NCI-H2081 (cell line): ENCODE data around the gene SHOC2.

ENCODE experiments used
- DNase-seq, 2 experiments: peaks; one replicate each; lab custom pipeline; 2025; lab: John Stamatoyannopoulos, UW

The SHOC2 gene

GRCh38 chr10:110983466-110983865 is 64.1 kb downstream of the SHOC2 start:
- no peak for DNase-seq

DNA sequence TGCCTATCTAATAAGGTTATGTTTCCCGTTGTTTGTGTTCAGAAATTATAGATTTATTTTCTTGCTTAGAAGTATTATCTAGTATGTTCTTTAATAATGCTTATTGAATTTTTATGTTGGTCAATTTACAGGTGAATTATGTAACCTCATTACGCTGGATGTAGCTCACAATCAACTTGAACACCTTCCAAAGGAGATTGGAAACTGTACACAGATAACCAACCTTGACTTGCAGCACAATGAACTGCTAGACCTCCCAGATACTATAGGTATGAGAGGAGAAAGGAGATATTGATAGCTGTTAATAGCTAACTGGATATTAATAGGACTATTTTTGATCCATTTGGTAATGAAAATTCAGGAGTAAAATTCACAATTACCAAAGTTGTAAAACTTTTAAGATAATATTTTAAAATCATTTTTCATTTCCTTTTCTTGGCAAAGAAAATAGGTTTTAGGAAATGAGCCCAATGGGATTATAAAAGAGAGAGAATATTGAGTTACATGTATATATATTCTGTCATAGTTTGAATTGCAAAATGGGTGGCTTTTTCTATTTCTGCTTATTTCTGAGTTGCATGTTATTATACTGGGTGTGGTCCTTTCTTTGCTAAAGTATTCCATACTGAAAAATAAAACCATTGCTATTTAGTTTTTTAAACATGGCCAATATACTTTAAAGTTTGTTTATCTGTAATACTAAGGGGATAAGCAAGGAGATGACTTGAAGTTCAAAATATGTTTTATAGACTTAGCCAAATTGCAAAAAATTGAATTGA is 66.3 kb downstream of the SHOC2 start:
- no peak for DNase-seq

DNA sequence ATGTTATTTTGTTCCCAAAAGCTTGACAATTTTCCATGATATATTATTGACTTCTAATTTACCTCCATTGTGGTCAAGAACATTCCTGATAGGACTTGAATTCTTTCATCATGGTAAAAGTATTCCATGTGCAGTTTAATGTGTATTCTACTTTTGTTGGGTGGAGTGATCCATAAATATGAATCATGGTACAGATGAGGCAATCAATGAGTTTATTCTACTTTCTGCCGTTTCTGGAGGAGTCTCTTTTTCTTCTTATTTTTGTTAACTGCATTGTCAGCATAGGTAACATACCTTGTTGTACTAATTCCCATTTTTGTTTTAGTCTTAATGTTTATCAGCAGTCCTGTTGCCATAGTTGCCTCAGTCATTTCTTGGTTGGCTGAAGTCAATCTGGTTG is 69.6 kb downstream of the SHOC2 start:
- no peak for DNase-seq

DNA sequence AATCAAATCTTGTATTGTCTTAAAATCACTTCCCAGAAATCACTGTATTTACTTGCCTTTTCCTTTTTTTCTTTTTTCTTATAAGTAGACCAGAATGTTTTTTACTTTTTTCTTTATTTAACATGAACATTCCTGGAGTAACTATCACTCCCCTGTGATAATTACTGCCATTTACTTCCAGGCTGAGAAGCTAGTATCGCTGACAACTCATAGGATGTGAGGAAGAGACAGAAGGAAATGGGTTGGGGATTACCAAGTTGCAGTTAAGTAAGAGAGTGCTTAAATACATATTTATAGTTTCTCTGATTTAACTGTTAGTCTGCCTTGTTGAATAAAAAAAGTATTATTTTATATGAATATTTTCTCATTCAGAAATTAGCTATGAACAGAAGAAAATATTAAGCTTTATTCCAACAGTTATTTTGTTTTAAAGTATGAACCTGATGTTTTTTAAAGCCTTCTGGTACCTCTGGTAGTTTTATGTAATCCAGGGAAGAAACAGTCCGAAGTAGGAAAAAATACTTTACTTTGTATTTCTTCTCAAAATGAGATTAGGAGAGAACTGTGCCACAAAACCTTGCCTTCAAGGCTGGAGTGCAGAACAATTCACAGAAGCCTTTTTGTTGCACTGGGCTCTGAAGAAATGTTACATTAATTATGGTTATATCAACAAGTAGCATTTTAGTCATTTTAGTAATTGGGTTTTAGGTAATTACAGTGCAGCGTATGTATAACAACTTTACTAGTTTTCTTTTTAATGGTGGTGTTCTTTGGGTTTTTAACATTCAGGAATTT is 72.8 kb downstream of the SHOC2 start:
- no peak for DNase-seq

- no peak for DNase-seq
These were observed 73.8 kb downstream of the SHOC2 start for GRCh38 chr10:110993024-110993693.

DNA sequence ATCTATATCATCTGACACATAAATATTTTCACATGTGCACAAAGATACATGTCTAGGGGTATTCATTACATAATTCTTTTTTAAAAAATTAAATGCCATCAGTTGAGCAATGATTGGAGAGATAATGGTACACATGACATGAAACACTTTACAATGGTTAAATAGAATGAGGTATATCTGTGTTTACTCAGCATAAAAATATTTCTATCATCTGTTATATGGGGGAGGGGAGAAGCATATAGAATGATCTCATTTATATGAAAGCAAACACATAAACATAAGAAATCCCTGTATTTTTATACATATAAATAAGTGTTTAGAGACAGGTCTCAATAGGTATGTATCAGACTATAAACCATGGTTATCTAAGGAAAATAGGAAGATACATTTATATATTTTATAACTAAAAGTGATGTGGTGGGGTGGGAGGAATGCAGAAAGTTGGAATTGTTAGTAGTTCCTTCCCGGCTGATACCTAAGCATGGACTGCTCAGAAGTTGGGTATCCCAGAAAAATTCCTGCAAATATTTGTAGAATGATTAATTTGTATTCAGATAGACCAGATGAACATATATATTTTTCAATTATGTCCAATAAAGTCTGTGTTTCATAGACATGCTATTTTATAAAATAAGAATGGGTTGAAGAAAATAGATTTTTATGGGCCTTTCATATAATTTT is 75.1 kb downstream of the SHOC2 start:
- no peak for DNase-seq

GRCh38 chr10:110995301-110995700 is 75.9 kb downstream of the SHOC2 start:
- DNase-seq, result no peak

- no peak for DNase-seq
These were observed 76.9 kb downstream of the SHOC2 start for GRCh38 chr10:110996256-110996655.

GRCh38 chr10:111004016-111004415 is 84.6 kb downstream of the SHOC2 start:
- DNase-seq, result no peak

- no peak for DNase-seq
These were observed 88.1 kb downstream of the SHOC2 start for GRCh38 chr10:111007486-111007885.

- no peak for DNase-seq
These were observed 95.8 kb downstream of the SHOC2 start for GRCh38 chr10:111015181-111015580.

GRCh38 chr10:111017098-111017497 is 97.7 kb downstream of the SHOC2 start:
- no peak for DNase-seq

GRCh38 chr10:111018021-111018420 is 98.6 kb downstream of the SHOC2 start:
- DNase-seq, result no peak

DNA sequence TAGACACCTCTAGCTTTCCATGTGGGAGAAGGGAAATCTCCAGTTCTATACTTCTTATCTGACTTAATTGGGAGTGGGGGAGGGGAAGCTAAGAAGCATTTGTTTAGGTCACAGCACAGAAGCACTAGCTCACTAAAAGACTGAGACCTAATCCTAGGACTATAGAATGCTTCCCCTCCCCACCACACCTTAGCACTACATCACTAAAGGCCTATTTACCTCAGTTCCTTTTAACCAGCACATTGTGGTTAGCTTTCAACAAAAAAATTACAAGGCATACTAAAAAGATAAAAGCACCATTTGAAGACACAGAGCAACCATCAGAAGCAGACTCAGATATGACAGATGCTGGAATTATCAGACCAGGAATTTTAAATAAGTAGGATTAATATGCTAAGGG is 103.7 kb downstream of the SHOC2 start:
- DNase-seq, result no peak

GRCh38 chr10:111030042-111030750 is 110.8 kb downstream of the SHOC2 start:
- DNase-seq, result no peak

DNA sequence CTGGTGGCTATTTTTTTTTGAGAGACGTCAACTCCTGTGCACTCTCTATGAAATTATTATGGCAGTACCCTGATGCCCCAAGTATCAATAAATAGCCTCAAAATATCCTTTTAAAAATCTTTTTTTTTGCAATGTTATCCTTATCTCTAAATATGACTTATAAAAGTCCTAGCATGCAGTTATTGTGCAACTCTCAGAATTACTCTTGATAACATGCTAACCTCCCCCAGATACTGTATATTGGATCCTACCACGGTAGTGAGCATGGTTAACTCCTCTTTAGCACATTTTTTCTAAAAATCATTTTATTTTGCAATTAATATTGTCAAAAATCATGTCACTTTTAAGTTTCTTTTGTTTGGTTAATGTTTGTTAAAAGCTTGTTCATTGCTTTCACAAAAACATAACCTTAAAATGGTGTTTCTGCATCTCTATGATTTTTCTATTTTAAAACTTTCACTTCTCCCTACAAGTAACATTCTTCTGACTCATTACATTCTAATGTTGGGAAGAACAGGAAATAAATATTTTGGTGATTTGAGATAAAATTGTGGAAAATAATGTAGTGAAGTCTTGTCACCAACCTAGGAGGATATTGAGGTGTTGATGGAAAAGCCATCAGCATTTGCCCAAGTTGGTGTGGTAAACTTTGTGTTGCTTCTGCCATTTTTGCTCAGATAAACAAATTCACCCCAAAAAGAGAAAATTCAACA is 115.3 kb downstream of the SHOC2 start:
- no peak for DNase-seq

DNA sequence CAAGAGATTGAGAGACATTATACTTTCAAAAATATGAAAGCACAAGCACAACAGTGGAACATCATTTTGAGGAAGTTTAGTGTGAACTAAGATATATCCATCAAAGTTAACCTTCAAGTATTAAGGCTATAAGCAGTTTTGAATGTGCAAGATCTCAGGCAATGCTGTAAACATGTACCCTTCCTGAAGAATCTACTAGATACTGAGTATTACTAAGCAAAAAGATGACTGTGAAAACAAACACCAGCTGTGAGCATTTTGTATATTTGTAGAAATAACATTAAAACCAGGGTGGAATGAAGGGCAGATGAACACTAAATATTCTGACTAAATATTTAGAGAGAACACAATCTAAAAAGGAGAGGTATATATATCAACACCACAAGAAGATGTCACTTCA is 116.1 kb downstream of the SHOC2 start:
- DNase-seq, result no peak

DNA sequence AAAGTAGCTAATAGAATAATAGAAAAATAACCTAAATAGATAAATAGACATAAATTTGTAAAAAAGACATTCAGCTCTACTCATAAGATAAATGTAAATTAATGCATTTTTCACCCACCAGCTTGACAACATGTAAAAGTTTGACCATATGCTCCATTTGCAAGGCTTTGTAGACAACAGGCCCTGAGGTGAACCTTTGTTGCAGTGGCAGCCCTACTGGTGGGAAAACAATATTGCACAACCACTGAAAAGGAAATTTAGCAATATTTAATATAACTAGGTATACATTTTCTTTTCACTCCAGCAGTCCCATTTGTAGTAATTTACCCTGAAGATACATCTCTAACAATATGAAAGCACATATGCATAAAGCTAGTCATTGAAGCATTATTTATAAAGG is 118.5 kb downstream of the SHOC2 start:
- no peak for DNase-seq

GRCh38 chr10:111039522-111039921 is 120.1 kb downstream of the SHOC2 start:
- DNase-seq, result no peak

GRCh38 chr10:111057006-111057405 is 137.6 kb downstream of the SHOC2 start:
- no peak for DNase-seq
